GM23248 (cell line): ENCODE results near the gene RAB4B.

Experiments used
- EZH2 ChIP-seq: fragments of 200-600 bp; sonication (generic); IDR thresholded peaks from 2 replicates; pipeline ENCODE4 v1.6.1; 2018; ENCODE audit warnings: antibody characterized with exemption, mild to moderate bottlenecking; ENCODE audit not compliant: insufficient read depth, poor library complexity, severe bottlenecking
- EZH2phosphoT487 ChIP-seq: fragments of 200-600 bp; sonication (generic); IDR thresholded peaks from 2 replicates; pipeline ENCODE4 v1.6.1; 2018; ENCODE audit warnings: antibody characterized with exemption, moderate library complexity, mild to moderate bottlenecking, low read depth; ENCODE audit not compliant: insufficient read depth

DNA sequence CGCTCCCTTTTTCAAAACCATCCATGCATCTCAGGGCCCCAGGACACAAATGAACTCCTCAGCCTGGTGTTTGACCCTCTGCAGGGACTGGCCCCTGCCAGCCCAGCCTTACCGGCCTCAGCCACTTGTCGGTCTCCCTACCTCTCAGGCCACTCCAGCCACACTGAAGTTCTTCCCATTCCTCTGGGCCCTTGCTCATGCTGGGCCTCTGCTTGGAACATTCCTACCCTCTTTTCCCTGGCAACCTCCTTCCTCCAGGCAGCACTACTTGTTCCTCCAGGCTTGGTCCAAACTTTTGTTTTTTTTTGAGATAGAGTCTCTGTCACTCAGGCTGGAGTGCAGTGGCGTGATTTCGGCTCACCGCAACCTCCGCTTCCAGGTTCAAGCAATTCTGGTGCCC, 13.3 kb downstream of the RAB4B start:
- TF ChIP-seq EZH2 (no peak), EZH2phosphoT487 (no peak)
